Endothelial cell of umbilical vein (primary cell): ENCODE data around the gene SAT1. TPM values are rescaled to one million over a fixed set of nuclear protein-coding genes. Genes with fewer than 3 reads are reported as not detected.

Experiments used
- BruUV-seq: library from RNA; stranded (reverse); fragments of 400-500 nt; replicated peaks from 2 replicates; lab custom pipeline; 2021; lab: Mats Ljungman, UMichigan
- CTCF ChIA-PET: fragments of 300-600, 350-600 bp; sonication (Branson Sonifier 250); formaldehyde crosslinking; loops from one replicate; lab custom pipeline; 2021; ENCODE audit warnings: antibody characterized with exemption, inconsistent platforms; lab: Charles Lee
- POLR2A ChIA-PET: fragments of 300-600, 350-600 bp; sonication (Branson Sonifier 250); formaldehyde crosslinking; loops from one replicate; lab custom pipeline; 2021; ENCODE audit warnings: antibody characterized with exemption, inconsistent platforms; lab: Charles Lee
- DNase-seq: peaks from one replicate; pipeline ENCODE4 v3.0.0-alpha.2; 2011; ENCODE audit warnings: low read depth, low spot score
- FAIRE-seq: peaks from 2 replicates; lab custom pipeline; 2011; peaks lifted over from hg19 to GRCh38; lab: Jason Lieb, UNC
- H2AFZ ChIP-seq: 2 replicates; pipeline ENCODE4 v1.6.0; 2012; ENCODE audit warnings: low read depth, low read length, control low read depth, inconsistent platforms
- H3K27ac ChIP-seq: 2 replicates; pipeline ENCODE4 v1.5.1; 2011; ENCODE audit warnings: low read depth, mild to moderate bottlenecking, control low read depth, low read length, moderate library complexity; ENCODE audit not compliant: insufficient read depth
- H3K27me3 ChIP-seq, 2 experiments: 2 replicates each; pipeline versions ENCODE4 v1.6.0 to v1.6.1; 2011; ENCODE audit warnings: low read length in 2 of 2, mixed read lengths in 1 of 2; ENCODE audit not compliant: control insufficient read depth in 2 of 2, insufficient read depth in 2 of 2
- H3K36me3 ChIP-seq, 2 experiments: 2 replicates in 1 of 2; 3 replicates in 1 of 2; pipeline ENCODE4 v1.5.1; 2011; ENCODE audit warnings: low read length in 2 of 2, mild to moderate bottlenecking in 1 of 2, moderate library complexity in 1 of 2; ENCODE audit not compliant: control insufficient read depth in 2 of 2, insufficient read depth in 2 of 2; ENCODE audit errors: extremely low read depth in 1 of 2
- H3K4me1 ChIP-seq: 3 replicates; pipeline ENCODE4 v1.5.1; 2011; ENCODE audit warnings: mild to moderate bottlenecking, low read length; ENCODE audit not compliant: control insufficient read depth, insufficient read depth; ENCODE audit errors: extremely low read depth
- H3K4me2 ChIP-seq: 2 replicates; pipeline ENCODE4 v1.6.1; 2011; ENCODE audit warnings: low read length, control low read depth, mixed read lengths; ENCODE audit not compliant: insufficient read depth
- H3K4me3 ChIP-seq, 3 experiments: fragments of 200-600 bp in 1 of 3; sonication (generic), shearing (Covaris generic) in 1 of 3; replicated peaks in 1 of 3; 2 replicates each; pipeline ENCODE4 v1.5.1; 2011 to 2016; ENCODE audit warnings: control low read depth in 3 of 3, low read length in 3 of 3, mild to moderate bottlenecking in 2 of 3, inconsistent platforms in 1 of 3, low read depth in 1 of 3, moderate library complexity in 1 of 3; ENCODE audit not compliant: insufficient read depth in 1 of 3
- H3K79me2 ChIP-seq: 2 replicates; pipeline ENCODE4 v1.6.0; 2012; ENCODE audit warnings: low read length, inconsistent platforms; ENCODE audit not compliant: control insufficient read depth, insufficient read depth
- H3K9ac ChIP-seq: replicated peaks from 2 replicates; pipeline ENCODE3; 2011; ENCODE audit warnings: low read length, control low read depth; ENCODE audit not compliant: insufficient read depth; ENCODE audit errors: extremely low read depth
- H3K9me1 ChIP-seq: replicated peaks from 3 replicates; pipeline ENCODE4 v1.6.0; 2011; ENCODE audit warnings: mild to moderate bottlenecking, low read length; ENCODE audit not compliant: control insufficient read depth, insufficient read depth; ENCODE audit errors: extremely low read depth
- H3K9me3 ChIP-seq: replicated peaks from 2 replicates; pipeline ENCODE4 v1.5.1; 2012; ENCODE audit warnings: low read length, inconsistent platforms; ENCODE audit not compliant: control insufficient read depth, insufficient read depth
- H4K20me1 ChIP-seq: replicated peaks from 2 replicates; pipeline ENCODE3; 2011; ENCODE audit warnings: mild to moderate bottlenecking, low read length; ENCODE audit not compliant: control insufficient read depth, insufficient read depth; ENCODE audit errors: extremely low read depth
- CTCF ChIP-seq, 2 donors: IDR thresholded peaks; 1 replicate in 1 of 2; 2 replicates in 1 of 2; pipeline ENCODE4 v1.5.1; 2011; ENCODE audit warnings: low read length in 2 of 2, mild to moderate bottlenecking in 2 of 2, moderate library complexity in 2 of 2, control low read depth in 1 of 2, inconsistent platforms in 1 of 2, low read depth in 1 of 2; ENCODE audit not compliant: insufficient read depth in 1 of 2; ENCODE audit errors: extremely low read depth in 1 of 2
- EZH2 ChIP-seq: IDR thresholded peaks from 2 replicates; pipeline ENCODE4 v1.6.1; 2012; ENCODE audit warnings: borderline replicate concordance, low read depth, mild to moderate bottlenecking, moderate library complexity, low read length, inconsistent platforms; ENCODE audit not compliant: severe bottlenecking
- FOS ChIP-seq: IDR thresholded peaks from 2 replicates; pipeline ENCODE4 v1.6.1; 2011; ENCODE audit warnings: mild to moderate bottlenecking, low read length, moderate library complexity, borderline replicate concordance; ENCODE audit not compliant: insufficient read depth
- GATA2 ChIP-seq: IDR thresholded peaks from 2 replicates; pipeline ENCODE4 v1.7.0; 2011; ENCODE audit warnings: low read depth, mild to moderate bottlenecking, moderate library complexity, mixed read lengths, low read length; ENCODE audit not compliant: insufficient read length, insufficient read depth
- JUN ChIP-seq: IDR thresholded peaks from 2 replicates; pipeline ENCODE4 v1.6.1; 2011; ENCODE audit warnings: borderline replicate concordance, low read depth; ENCODE audit not compliant: insufficient read length, insufficient read depth
- MAX ChIP-seq: IDR thresholded peaks from 2 replicates; pipeline ENCODE4 v1.6.1; 2011; ENCODE audit not compliant: insufficient read depth, insufficient read length
- MYC ChIP-seq: IDR thresholded peaks from one replicate; pipeline ENCODE4 v1.6.1; 2011; ENCODE audit warnings: mild to moderate bottlenecking, low read depth, low read length
- POLR2A ChIP-seq: IDR thresholded peaks from 2 replicates; pipeline ENCODE4 v1.6.1; 2012; ENCODE audit warnings: low read depth, mild to moderate bottlenecking, control low read depth, low read length
- POLR2AphosphoS5 ChIP-seq: IDR thresholded peaks from 2 replicates; pipeline ENCODE4 v1.6.1; 2012; ENCODE audit warnings: low read depth, mild to moderate bottlenecking, control low read depth, low read length, moderate library complexity; ENCODE audit not compliant: insufficient read depth
- dilution Hi-C: fragments of 300-500 bp; cut with MboI; formaldehyde crosslinking; loops from one replicate; pipeline ENCODE4 v1.15.0; 2019; ENCODE audit warnings: low sequenced_read_pairs; ENCODE audit not compliant: extremely low pct_ligation_motif_present
- intact Hi-C: fragments of 100-400 bp; cut with micrococcal nuclease; formaldehyde crosslinking; loops from one replicate; pipeline ENCODE4 v1.10.0; 2022
- polyA plus RNA-seq, 4 experiments: library from polyadenylated mRNA; depleted of rRNA in 3 of 4; stranded (reverse) in 3 of 4; unstranded in 1 of 4; fragments of >200 nt; gene quantifications; 2 replicates each; pipeline versions ENCODE4 v1.2.1 to v1.2.3, GENCODE V29; 2011 to 2012; ENCODE audit warnings: missing spikeins in 1 of 4
- total RNA-seq: library from RNA; stranded (reverse); gene quantifications from 2 replicates; pipeline ENCODE4 v1.2.3, GENCODE V29; 2021

SAT1 gene
- total and polyA plus RNA-seq, 2 donors (not counting 3 experiments of a cell fraction or from before 2014, with no cell fraction given) = 289 to 526 TPM

- BruUV-seq = no TSS peak
- Histone ChIP-seq H3K4me1 (no peaks in the 10 kb centered on the region), H3K36me3 (no peaks in the 10 kb centered on the region), H3K27ac (no peak overlapping the region), H3K4me2 (no peak overlapping the region), H3K9ac (no peak overlapping the region), H4K20me1 (no peaks in the 10 kb centered on the region), H2AFZ (no peak overlapping the region), H3K27me3 (no peaks in the 10 kb centered on the region), H3K9me3 (no peaks in the 10 kb centered on the region), H3K79me2 (no peaks in the 10 kb centered on the region), H3K9me1 (no peaks in the 10 kb centered on the region), H3K4me3 (no peak overlapping the region)
- DNase-seq (peak; percentile 52), FAIRE-seq (no peak)
- POLR2A ChIA-PET = interaction anchor here (1.3 kb wide), 1 partner anchor 10 kb away, joined by 9 read pairs; the partner anchor contains the start of gene SAT1
- intact Hi-C loops = no loop called here
- CTCF ChIA-PET = no interaction called here
- dilution Hi-C loops = no loop called here
- TF ChIP-seq CTCF (IDR thresholded peaks at IDR 0.05; ENCODE audit: extremely low read depth in 1 of 2, insufficient read depth in 1 of 2, low read depth in 1 of 2, low read length in 2 of 2) (no peak), EZH2 (no peak), JUN (no peak), POLR2AphosphoS5 (no peak), GATA2 (no peak), MAX (no peak), POLR2A (no peak), FOS (no peak), MYC (no peak)
These were observed 10.0 kb downstream of the SAT1 start for GRCh38 chrX:23792861-23793553.
